ENCODE measurements around the gene SOX5. TPM values are rescaled to one million over a fixed set of nuclear protein-coding genes. Genes with fewer than 3 reads are reported as not detected.

Gene SOX5
- total and polyA plus RNA-seq, 2 experiments from 2014 or later: 1.0 to 4.7 TPM

- TF ChIP-seq REST (IDR thresholded peaks at IDR 0.05; ENCODE audit: unreplicated experiment): no peak
- no peak for TF ChIP-seq EZH2phosphoT487 (IDR thresholded peaks at IDR 0.05; ENCODE audit: unreplicated experiment)
- no peak for TF ChIP-seq JUNB (IDR thresholded peaks at IDR 0.05; ENCODE audit: unreplicated experiment)
Measured at GRCh38 chr12:23731035-23731434, 218.4 kb downstream of the SOX5 start (continued).

- TF ChIP-seq REST (IDR thresholded peaks at IDR 0.05; ENCODE audit: unreplicated experiment) (no peak), JUNB (IDR thresholded peaks at IDR 0.05; ENCODE audit: unreplicated experiment) (no peak), POLR2AphosphoS5 (IDR thresholded peaks at IDR 0.05; ENCODE audit: low read depth) (no peak), EZH2 (IDR thresholded peaks at IDR 0.05; ENCODE audit: low read depth, unreplicated experiment) (no peak), CREB1 (CRISPR knock-in tag; IDR thresholded peaks at IDR 0.05; ENCODE audit: low read depth) (no peak), NANOG (IDR thresholded peaks at IDR 0.05; ENCODE audit: borderline replicate concordance) (no peak)
- DNase-seq (ENCODE audit: low spot score) (no peak), ATAC-seq (no peak)
- Mint-ChIP-seq H3K27me3 (ENCODE audit: insufficient read depth, low read depth, poor library complexity) (no peaks in the 10 kb centered on the region), H3K4me3 (no peak overlapping the region), H3K27ac (no peak overlapping the region), H3K36me3 (ENCODE audit: low read depth) (no peaks in the 10 kb centered on the region), H3K4me1 (no peaks in the 10 kb centered on the region), H3K9me3 (no peaks in the 10 kb centered on the region)
- H3K27ac ChIP-seq (ENCODE audit: low read depth): no peak overlapping the region
- no peak overlapping the region for H3K4me3 ChIP-seq
- no peaks in the 10 kb centered on the region for H3K9me2 ChIP-seq (ENCODE audit: insufficient read depth)
- H4K20me1 ChIP-seq (replicated peaks; ENCODE audit: insufficient read depth): no peaks in the 10 kb centered on the region
- no peaks in the 10 kb centered on the region for H3K36me3 ChIP-seq (ENCODE audit: insufficient read depth)
- no peaks in the 10 kb centered on the region for H3F3A ChIP-seq (replicated peaks; ENCODE audit: low read depth)
- H3K4me1 ChIP-seq (ENCODE audit: insufficient read depth): no peaks in the 10 kb centered on the region
- H3K79me2 ChIP-seq (replicated peaks; ENCODE audit: insufficient read depth): no peaks in the 10 kb centered on the region
- H2AFZ ChIP-seq: no peak overlapping the region
- H3K4me2 ChIP-seq: no peak overlapping the region
- H3K27me3 ChIP-seq (ENCODE audit: insufficient read depth): no peaks in the 10 kb centered on the region
Measured at GRCh38 chr12:23729359-23729758, 220.1 kb downstream of the SOX5 start.
